ENCODE measurements around the gene KLK13.

KLK13 gene

DNA sequence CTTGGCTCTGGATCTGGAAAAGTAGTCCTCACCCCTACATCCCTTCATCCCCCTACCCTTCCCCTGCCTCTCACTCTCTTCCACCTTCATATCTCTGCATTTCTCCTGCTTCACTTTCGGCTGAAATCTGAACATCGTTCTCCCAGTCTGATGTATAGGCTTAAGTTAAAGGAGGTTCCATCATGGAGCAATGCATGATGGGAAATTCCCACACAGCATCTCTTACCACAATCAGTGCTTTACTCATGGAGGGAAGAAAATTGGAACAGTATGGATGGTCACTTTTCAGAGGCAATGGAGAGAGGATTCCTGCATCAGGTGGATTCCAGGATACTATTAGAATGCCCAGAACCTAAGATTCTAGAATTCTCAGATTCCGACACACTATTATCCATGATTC is 57.4 kb downstream of the KLK13 start:
- H3K27ac ChIP-seq (ENCODE audit: low read depth, low read length): no peak overlapping the region
- H3K4me3 ChIP-seq (ENCODE audit: low read depth, low read length): no peak overlapping the region
- no peaks in the 10 kb centered on the region for H3K4me1 ChIP-seq (ENCODE audit: control insufficient read depth, insufficient read depth, low read length)
- no peak overlapping the region for H3K9ac ChIP-seq (ENCODE audit: low read depth, low read length)
- H3K27me3 ChIP-seq (ENCODE audit: control insufficient read depth, insufficient read depth, low read length): no peaks in the 10 kb centered on the region
- H3K36me3 ChIP-seq (ENCODE audit: control insufficient read depth, insufficient read depth, low read length): no peaks in the 10 kb centered on the region
- H3K9me3 ChIP-seq (ENCODE audit: control insufficient read depth, insufficient read depth, low read length): no peaks in the 10 kb centered on the region

DNA sequence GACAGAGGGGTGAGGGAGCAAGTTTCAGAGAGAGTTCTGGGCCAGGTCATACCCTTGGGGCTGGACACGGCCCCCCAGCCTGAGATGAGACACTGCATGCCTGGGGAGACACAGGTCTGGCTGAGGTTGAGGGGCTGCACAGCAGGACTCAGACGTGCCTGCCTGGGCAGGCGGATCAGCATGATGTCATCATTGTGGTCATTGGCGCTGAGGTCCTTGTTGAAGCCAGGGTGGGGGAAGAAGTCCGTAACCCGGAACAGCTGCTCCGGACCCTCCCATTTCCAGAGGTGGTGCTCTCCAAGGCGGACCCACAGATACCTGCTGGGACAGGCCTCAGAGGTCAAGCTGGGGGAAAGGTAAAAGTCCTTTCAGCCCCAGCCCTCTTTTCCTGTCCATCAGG is 58.5 kb downstream of the KLK13 start:
- Histone ChIP-seq H3K9me3 (ENCODE audit: control insufficient read depth, insufficient read depth, low read length) (no peaks in the 10 kb centered on the region), H3K36me3 (ENCODE audit: control insufficient read depth, insufficient read depth, low read length) (no peaks in the 10 kb centered on the region), H3K4me1 (ENCODE audit: control insufficient read depth, insufficient read depth, low read length) (peaks cover 5% of the 10 kb centered on the region; the same call in 1 of the 2 replicates), H3K9ac (ENCODE audit: low read depth, low read length) (no peak overlapping the region), H3K27ac (ENCODE audit: low read depth, low read length) (no peak overlapping the region), H3K27me3 (ENCODE audit: control insufficient read depth, insufficient read depth, low read length) (no peaks in the 10 kb centered on the region), H3K4me3 (ENCODE audit: low read depth, low read length) (no peak overlapping the region)
